ENCODE measurements around the gene FOXD4L1.
"Not testable (repeated sequence)": the region's sequence is repeated elsewhere in the genome, so short reads cannot be mapped to it uniquely, and the experiment has no call there.

DNA sequence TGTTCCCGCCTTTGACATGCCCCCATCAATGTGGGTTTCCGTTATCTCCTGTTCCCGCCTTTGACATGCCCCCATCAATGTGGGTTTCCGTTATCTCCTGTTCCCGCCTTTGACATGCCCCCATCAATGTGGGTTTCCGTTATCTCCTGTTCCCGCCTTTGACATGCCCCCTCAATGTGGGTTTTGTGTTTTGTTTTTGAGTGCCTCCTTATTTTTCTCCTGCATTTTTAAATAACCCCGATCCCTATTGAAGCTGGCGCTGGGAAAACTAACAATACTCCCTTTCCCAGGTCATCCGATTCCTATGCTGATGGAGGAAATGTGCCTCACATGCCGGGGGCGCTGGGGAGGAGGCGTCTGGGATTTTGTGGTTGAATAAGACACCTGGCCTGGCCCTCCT lies 1.9 kb upstream of the FOXD4L1 start:
- TF ChIP-seq CTCF, POLR2A (IDR thresholded peaks at IDR 0.05): not testable (repeated sequence)
